ENCODE data around the gene CST8. TPM values are rescaled to one million over a fixed set of nuclear protein-coding genes. Genes with fewer than 3 reads are reported as not detected.

The CST8 gene
- total and polyA plus RNA-seq, 7 experiments from 2014 or later, result not detected

DNA sequence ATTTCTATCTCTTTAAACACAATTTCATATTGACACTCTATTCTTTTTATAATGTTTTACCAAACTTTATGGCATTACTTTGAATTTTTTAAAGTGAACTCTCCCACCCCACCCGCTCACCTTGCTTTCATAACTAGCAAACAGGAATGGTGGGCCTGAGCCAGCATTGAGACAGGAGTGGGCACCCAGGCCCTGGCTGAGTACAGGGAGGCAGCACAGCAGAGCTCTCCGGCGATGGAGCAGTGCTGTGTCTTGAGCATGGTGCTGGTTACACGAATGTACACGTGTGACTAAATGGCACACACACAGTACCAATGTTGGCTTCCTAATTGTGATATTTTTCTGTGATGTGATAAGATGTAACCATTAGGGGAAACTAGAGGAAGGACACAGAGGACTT lies 42.8 kb upstream of the CST8 start:
- Mint-ChIP-seq H3K36me3 (no peaks in the 10 kb centered on the region), H3K4me3 (no peak overlapping the region), H3K9me3 (peaks cover 0 to 1% (median 0%) of the 10 kb centered on the region in 11 donors), H3K27ac (no peak overlapping the region), H3K4me1 (peaks cover 0 to 10% (median 0%) of the 10 kb centered on the region in 7 donors), H3K27me3 (peaks cover 0 to 6% (median 5%) of the 10 kb centered on the region in 5 donors)
- CTCF ChIA-PET, result no interaction called here
- no peak for ATAC-seq
- no peak for DNase-seq
- no peaks in the 10 kb centered on the region for H3K36me3 ChIP-seq (ENCODE audit: control insufficient read depth in 2 of 3, insufficient read depth in 3 of 3, low read length in 3 of 3)
- POLR2A ChIA-PET, result no interaction called here
- intact Hi-C loops (cut with micrococcal nuclease), result loop anchor here in 1 of 2 donors (10.0 kb wide), 1 partner anchor 1113 kb away; no protein-coding TSS in a partner anchor
- H3K27me3 ChIP-seq (ENCODE audit: control insufficient read depth in 2 of 2, insufficient read depth in 2 of 2, low read length in 2 of 2), result no peaks in the 10 kb centered on the region
- no peaks in the 10 kb centered on the region for H3K9me3 ChIP-seq (ENCODE audit: control insufficient read depth in 2 of 3, low read length in 3 of 3)
- no peaks in the 10 kb centered on the region for H3K4me1 ChIP-seq (ENCODE audit: control insufficient read depth in 2 of 2, insufficient read depth in 2 of 2, low read length in 2 of 2)
- H3K27ac ChIP-seq (ENCODE audit: low read depth, low read length), result no peak overlapping the region
- H3K4me3 ChIP-seq (ENCODE audit: low read length), result no peak overlapping the region

DNA sequence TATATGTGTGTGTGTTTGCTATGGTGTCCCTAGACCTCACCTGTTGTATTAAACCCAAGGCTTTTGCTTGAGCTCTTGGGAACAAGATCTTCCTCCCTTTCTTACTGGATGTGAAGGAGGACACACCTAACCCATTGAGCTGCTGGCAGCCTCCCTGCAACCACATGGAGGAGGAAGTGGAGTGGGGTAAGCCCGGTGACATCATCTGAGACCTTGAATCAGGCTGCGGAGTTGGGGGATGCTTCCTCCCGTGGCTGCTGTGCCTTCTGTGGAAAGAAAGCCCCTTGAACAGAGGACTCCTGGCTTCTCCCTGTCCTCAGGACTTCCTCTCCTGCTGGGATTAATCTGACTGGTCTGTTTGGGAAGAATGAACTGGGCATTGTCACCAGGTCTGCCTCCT lies 41.5 kb upstream of the CST8 start:
- ATAC-seq, result no peak
- ChIA-PET CTCF (no interaction called here), POLR2A (no interaction called here)
- H3K27ac Mint-ChIP-seq, result no peak overlapping the region
- H3K4me3 Mint-ChIP-seq, result no peak overlapping the region
- H3K27me3 ChIP-seq (ENCODE audit: control insufficient read depth in 2 of 2, insufficient read depth in 2 of 2, low read length in 2 of 2), result no peaks in the 10 kb centered on the region
- peaks cover 0 to 6% (median 5%) of the 10 kb centered on the region in 5 donors for H3K27me3 Mint-ChIP-seq
- H3K36me3 ChIP-seq (ENCODE audit: control insufficient read depth in 2 of 3, insufficient read depth in 3 of 3, low read length in 3 of 3), result no peaks in the 10 kb centered on the region
- peaks cover 0 to 1% (median 0%) of the 10 kb centered on the region in 11 donors for H3K9me3 Mint-ChIP-seq
- H3K4me1 Mint-ChIP-seq, result peaks cover 0 to 10% (median 0%) of the 10 kb centered on the region in 7 donors
- H3K36me3 Mint-ChIP-seq, result no peaks in the 10 kb centered on the region
- H3K9me3 ChIP-seq (ENCODE audit: control insufficient read depth in 2 of 3, low read length in 3 of 3), result no peaks in the 10 kb centered on the region
- intact Hi-C loops (cut with micrococcal nuclease), result loop anchor here in 1 of 2 donors (10.0 kb wide), 1 partner anchor 1115 kb away; no protein-coding TSS in a partner anchor
- no peak for DNase-seq
- H3K4me1 ChIP-seq (ENCODE audit: control insufficient read depth in 2 of 2, insufficient read depth in 2 of 2, low read length in 2 of 2), result no peaks in the 10 kb centered on the region
- no peak overlapping the region for H3K4me3 ChIP-seq (ENCODE audit: low read length)
- no peak overlapping the region for H3K27ac ChIP-seq (ENCODE audit: low read depth, low read length)

DNA sequence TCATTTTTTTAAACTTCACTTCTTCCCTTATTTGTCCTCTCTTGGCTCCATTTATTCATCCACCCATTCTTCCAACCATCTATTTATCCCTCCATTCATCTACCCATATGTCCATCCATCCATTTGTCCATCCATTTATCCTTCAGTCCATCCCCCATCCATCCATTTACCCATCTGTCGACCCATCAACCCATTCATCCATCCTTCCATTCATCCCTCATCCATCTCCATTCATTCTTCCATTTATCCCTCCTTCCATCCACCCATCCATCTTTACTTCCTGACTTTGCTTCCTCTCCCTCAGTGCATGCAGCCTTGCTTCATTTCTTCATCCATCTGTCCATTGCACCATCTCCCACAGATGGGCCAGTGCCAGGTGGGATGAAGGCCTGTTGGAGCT lies 40.0 kb upstream of the CST8 start:
- POLR2A ChIA-PET, result no interaction called here
- no peak for ATAC-seq
- no peak overlapping the region for H3K27ac Mint-ChIP-seq

DNA sequence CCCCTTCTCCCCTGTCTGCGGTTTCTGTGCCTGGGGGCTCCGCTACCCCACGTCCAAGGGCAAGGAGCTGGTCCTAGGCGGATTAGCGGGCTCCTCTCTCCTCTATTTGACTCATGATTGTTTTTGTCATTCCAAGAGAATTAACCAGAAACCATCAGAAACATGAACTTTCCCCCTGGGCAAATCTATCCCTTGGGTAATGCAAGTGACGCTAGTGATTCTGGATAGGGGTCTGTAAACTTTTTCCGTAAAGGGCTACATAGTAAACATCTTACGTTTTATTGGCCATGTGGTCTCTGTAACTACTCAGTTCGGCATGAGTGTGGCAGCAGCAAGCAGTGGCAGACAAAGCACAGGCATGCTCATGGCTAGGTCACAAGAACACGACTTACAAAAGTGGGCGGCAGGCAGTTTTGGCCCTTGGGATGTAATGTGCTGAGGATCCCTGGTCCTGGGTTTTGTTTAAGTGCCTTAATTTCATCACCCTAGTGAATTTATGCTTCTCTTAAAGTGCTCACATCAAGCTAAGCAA lies 38.9 kb upstream of the CST8 start:
- CTCF ChIA-PET, result no interaction called here
- no peak overlapping the region for H3K4me3 Mint-ChIP-seq
- POLR2A ChIA-PET, result no interaction called here

More for the DNA sequence above, 40.0 kb upstream of the CST8 start:
- no peaks in the 10 kb centered on the region for H3K36me3 Mint-ChIP-seq
- no peak overlapping the region for H3K4me3 ChIP-seq (ENCODE audit: low read length)
- no peaks in the 10 kb centered on the region for H3K9me3 ChIP-seq (ENCODE audit: control insufficient read depth in 2 of 3, low read length in 3 of 3)
- H3K9me3 Mint-ChIP-seq, result peaks cover 0 to 1% (median 0%) of the 10 kb centered on the region in 11 donors
- H3K4me1 ChIP-seq (ENCODE audit: control insufficient read depth in 2 of 2, insufficient read depth in 2 of 2, low read length in 2 of 2), result peaks cover 0 to 2% of the 10 kb centered on the region in 2 donors
- peaks cover 0 to 6% (median 5%) of the 10 kb centered on the region in 5 donors for H3K27me3 Mint-ChIP-seq
- CTCF ChIA-PET, result no interaction called here
- H3K36me3 ChIP-seq (ENCODE audit: control insufficient read depth in 2 of 3, insufficient read depth in 3 of 3, low read length in 3 of 3), result no peaks in the 10 kb centered on the region
- H3K4me1 Mint-ChIP-seq, result peaks cover 0 to 12% (median 3%) of the 10 kb centered on the region in 7 donors
- no peak overlapping the region for H3K4me3 Mint-ChIP-seq
- H3K27ac ChIP-seq (ENCODE audit: low read depth, low read length), result no peak overlapping the region
- no peaks in the 10 kb centered on the region for H3K27me3 ChIP-seq (ENCODE audit: control insufficient read depth in 2 of 2, insufficient read depth in 2 of 2, low read length in 2 of 2)
- intact Hi-C loops (cut with micrococcal nuclease), result no loop called here
- DNase-seq, result no peak

DNA sequence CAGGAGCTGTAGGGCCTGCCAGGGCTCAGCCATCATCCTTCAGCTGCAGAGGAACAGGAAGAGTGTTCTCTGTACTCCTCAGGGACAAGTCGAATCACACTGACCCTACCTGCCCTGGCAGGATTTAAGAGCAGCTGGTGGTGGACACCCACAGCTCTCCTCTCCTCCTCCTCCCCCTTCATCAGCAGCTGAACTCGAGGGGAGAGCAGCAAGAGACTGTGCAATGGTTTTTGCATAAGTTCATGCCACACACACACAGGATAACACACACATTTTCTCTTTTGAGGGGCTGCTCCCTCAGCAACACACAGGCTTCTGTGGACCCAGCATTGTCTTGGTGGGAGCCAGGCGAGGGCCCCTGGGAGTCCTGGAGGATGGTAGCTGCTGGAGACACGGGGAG lies 38.1 kb upstream of the CST8 start, which contains the start of gene CST11:
Gene CST11, minus strand, starts transcription at position 101 of the 400 bp plus-strand sequence. Its CDS starts 65 bp downstream, at position 36.
- H3K9me3 Mint-ChIP-seq, result peaks cover 0 to 1% (median 0%) of the 10 kb centered on the region in 11 donors
- peaks cover 0 to 21% of the 10 kb centered on the region in 2 donors for H3K4me1 ChIP-seq (ENCODE audit: control insufficient read depth in 2 of 2, insufficient read depth in 2 of 2, low read length in 2 of 2)
- peaks cover 9 to 22% (median 15%) of the 10 kb centered on the region in 7 donors for H3K4me1 Mint-ChIP-seq
- H3K27me3 Mint-ChIP-seq, result peaks cover 0 to 7% (median 5%) of the 10 kb centered on the region in 5 donors
- H3K27ac ChIP-seq (ENCODE audit: low read depth, low read length), result no peak within 1 kb of the TSS
- H3K36me3 ChIP-seq (ENCODE audit: control insufficient read depth in 2 of 3, insufficient read depth in 3 of 3, low read length in 3 of 3), result no peaks in the 10 kb centered on the region
- intact Hi-C loops (cut with micrococcal nuclease), result no loop called here
- H3K9me3 ChIP-seq (ENCODE audit: control insufficient read depth in 2 of 3, low read length in 3 of 3), result no peaks in the 10 kb centered on the region
- no peaks in the 10 kb centered on the region for H3K36me3 Mint-ChIP-seq
- ATAC-seq, result no peak
- CTCF ChIA-PET, result no interaction called here
- H3K4me3 Mint-ChIP-seq, result no peak within 1 kb of the TSS
- no peak within 1 kb of the TSS for H3K27ac Mint-ChIP-seq
- DNase-seq, result no peak
- H3K27me3 ChIP-seq (ENCODE audit: control insufficient read depth in 2 of 2, insufficient read depth in 2 of 2, low read length in 2 of 2), result no peaks in the 10 kb centered on the region
- POLR2A ChIA-PET, result no interaction called here
- H3K4me3 ChIP-seq (ENCODE audit: low read length), result no peak within 1 kb of the TSS

More for the DNA sequence above, 38.9 kb upstream of the CST8 start:
- Histone ChIP-seq H3K4me1 (ENCODE audit: control insufficient read depth in 2 of 2, insufficient read depth in 2 of 2, low read length in 2 of 2) (peaks cover 0 to 14% of the 10 kb centered on the region in 2 donors), H3K36me3 (ENCODE audit: control insufficient read depth in 2 of 3, insufficient read depth in 3 of 3, low read length in 3 of 3) (no peaks in the 10 kb centered on the region), H3K27me3 (ENCODE audit: control insufficient read depth in 2 of 2, insufficient read depth in 2 of 2, low read length in 2 of 2) (no peaks in the 10 kb centered on the region), H3K4me3 (ENCODE audit: low read length) (no peak overlapping the region), H3K9me3 (ENCODE audit: control insufficient read depth in 2 of 3, low read length in 3 of 3) (no peaks in the 10 kb centered on the region), H3K27ac (ENCODE audit: low read depth, low read length) (no peak overlapping the region)
- Mint-ChIP-seq H3K36me3 (no peaks in the 10 kb centered on the region), H3K27me3 (peaks cover 0 to 6% (median 5%) of the 10 kb centered on the region in 5 donors), H3K4me1 (peaks cover 8 to 22% (median 13%) of the 10 kb centered on the region in 7 donors), H3K27ac (no peak overlapping the region), H3K9me3 (peaks cover 0 to 1% (median 0%) of the 10 kb centered on the region in 11 donors)
- intact Hi-C loops (cut with micrococcal nuclease), result no loop called here
- ATAC-seq (no peak), DNase-seq (no peak)

DNA sequence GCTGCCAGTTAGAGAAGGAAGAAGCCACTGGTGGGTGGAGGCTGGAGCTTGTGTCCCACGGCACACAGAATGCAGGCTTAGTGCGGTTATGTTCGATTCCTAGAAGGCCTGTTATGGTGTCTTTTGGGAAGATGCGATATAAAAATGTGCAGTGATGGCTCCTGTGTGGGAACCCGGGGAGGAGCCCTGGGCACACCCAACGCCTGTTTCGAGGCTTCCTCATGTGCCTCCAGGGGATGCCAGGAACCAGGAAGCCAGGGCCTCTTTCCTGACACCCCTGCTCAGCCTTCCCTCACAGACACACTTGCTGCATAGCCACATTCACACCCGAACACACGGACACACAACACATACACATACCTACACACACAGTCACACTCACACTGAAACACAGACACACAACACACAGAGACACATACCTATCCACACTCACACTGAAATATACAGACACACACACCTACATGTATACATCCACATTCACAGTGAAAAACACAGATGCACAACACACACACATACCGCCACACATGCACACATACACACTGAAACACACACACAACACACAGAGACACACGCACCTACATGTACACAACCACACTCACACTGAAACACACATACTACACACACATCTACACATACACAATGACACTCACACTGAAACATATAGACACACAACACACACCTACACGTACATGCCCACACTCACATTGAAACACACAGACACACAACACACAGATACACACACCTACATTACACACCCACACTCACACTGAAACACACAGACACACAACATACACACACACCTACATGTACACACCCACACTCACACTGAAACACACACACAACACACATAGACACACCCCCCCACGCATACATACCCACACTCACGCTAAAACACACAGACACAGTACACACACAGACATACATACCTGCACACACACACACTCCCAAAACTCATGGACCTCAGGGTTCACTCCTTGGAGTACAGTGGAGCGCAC lies 37.1 kb upstream of the CST8 start:
- no peak overlapping the region for H3K4me3 Mint-ChIP-seq
- peaks cover 0 to 8% (median 5%) of the 10 kb centered on the region in 5 donors for H3K27me3 Mint-ChIP-seq
- intact Hi-C loops (cut with micrococcal nuclease), result no loop called here
- H3K27ac Mint-ChIP-seq, result no peak overlapping the region
- H3K4me3 ChIP-seq (ENCODE audit: low read length), result no peak overlapping the region
- peaks cover 0 to 22% of the 10 kb centered on the region in 2 donors for H3K4me1 ChIP-seq (ENCODE audit: control insufficient read depth in 2 of 2, insufficient read depth in 2 of 2, low read length in 2 of 2)
- no peaks in the 10 kb centered on the region for H3K36me3 ChIP-seq (ENCODE audit: control insufficient read depth in 2 of 3, insufficient read depth in 3 of 3, low read length in 3 of 3)
- ATAC-seq (no peak), DNase-seq (no peak)
- H3K36me3 Mint-ChIP-seq, result no peaks in the 10 kb centered on the region
- no peak overlapping the region for H3K27ac ChIP-seq (ENCODE audit: low read depth, low read length)
- ChIA-PET POLR2A (no interaction called here), CTCF (no interaction called here)
- H3K4me1 Mint-ChIP-seq, result peaks cover 9 to 22% (median 15%) of the 10 kb centered on the region in 7 donors
- no peaks in the 10 kb centered on the region for H3K27me3 ChIP-seq (ENCODE audit: control insufficient read depth in 2 of 2, insufficient read depth in 2 of 2, low read length in 2 of 2)
- peaks cover 0 to 1% (median 0%) of the 10 kb centered on the region in 11 donors for H3K9me3 Mint-ChIP-seq
- no peaks in the 10 kb centered on the region for H3K9me3 ChIP-seq (ENCODE audit: control insufficient read depth in 2 of 3, low read length in 3 of 3)
